DMS79 (cell line): ENCODE measurements around the gene STARD6.
"Not testable (repeated sequence)": the region's sequence is repeated elsewhere in the genome, so short reads cannot be mapped to it uniquely, and the experiment has no call there.

Experiments used
- DNase-seq: peaks from one replicate; lab custom pipeline; 2025; lab: John Stamatoyannopoulos, UW

Gene STARD6

GRCh38 chr18:54338230-54338629 lies 19.4 kb downstream of the STARD6 start:
- no peak for DNase-seq

GRCh38 chr18:54335638-54336173 lies 22.0 kb downstream of the STARD6 start:
- DNase-seq: no peak

- no peak for DNase-seq
Observed at GRCh38 chr18:54330768-54331548, 26.7 kb downstream of the STARD6 start.

GRCh38 chr18:54329787-54330186 lies 27.9 kb downstream of the STARD6 start:
- DNase-seq: no peak

- DNase-seq: no peak
Observed at GRCh38 chr18:54327818-54328217, 29.8 kb downstream of the STARD6 start.

- no peak for DNase-seq
Observed at GRCh38 chr18:54323970-54324369, 33.7 kb downstream of the STARD6 start.

GRCh38 chr18:54323561-54323960 lies 34.1 kb downstream of the STARD6 start:
- no peak for DNase-seq

GRCh38 chr18:54316071-54316820 lies 41.4 kb downstream of the STARD6 start:
- no peak for DNase-seq

GRCh38 chr18:54309564-54309963 lies 48.1 kb downstream of the STARD6 start:
- not testable (repeated sequence) for DNase-seq

- DNase-seq: no peak
Observed at GRCh38 chr18:54303408-54303807, 54.2 kb downstream of the STARD6 start.

- DNase-seq: not testable (repeated sequence)
Observed at GRCh38 chr18:54298991-54299390, 58.7 kb downstream of the STARD6 start.

- no peak for DNase-seq
Observed at GRCh38 chr18:54296062-54296461, 61.6 kb downstream of the STARD6 start.

- no peak for DNase-seq
Observed at GRCh38 chr18:54294274-54294673, 63.4 kb downstream of the STARD6 start.

- no peak for DNase-seq
Observed at GRCh38 chr18:54284981-54285785, 72.5 kb downstream of the STARD6 start.

- DNase-seq: no peak
Observed at GRCh38 chr18:54284535-54284934, 73.1 kb downstream of the STARD6 start.

- DNase-seq: no peak
Observed at GRCh38 chr18:54280220-54280569, 77.5 kb downstream of the STARD6 start.

GRCh38 chr18:54279477-54280219 lies 78.0 kb downstream of the STARD6 start:
- DNase-seq: no peak

- no peak for DNase-seq
Observed at GRCh38 chr18:54278615-54279014, 79.0 kb downstream of the STARD6 start.

GRCh38 chr18:54277899-54278298 lies 79.8 kb downstream of the STARD6 start:
- no peak for DNase-seq
